HG03565 (cell line): ENCODE data around the gene CHMP6.

ENCODE experiments used
- ATAC-seq: cut with Tn5 transposase; IDR thresholded peaks from one replicate; pipeline ENCODE4 v1.9.1; 2021; ENCODE audit warnings: mild to moderate bottlenecking, moderate library complexity; ENCODE audit not compliant: unreplicated experiment

CHMP6 gene

GRCh38 chr17:80992077-80992947, 671 bp downstream of the CHMP6 start:
- ATAC-seq: peak; percentile 18

GRCh38 chr17:80992948-80993624, 1.4 kb downstream of the CHMP6 start:
- no peak for ATAC-seq

DNA sequence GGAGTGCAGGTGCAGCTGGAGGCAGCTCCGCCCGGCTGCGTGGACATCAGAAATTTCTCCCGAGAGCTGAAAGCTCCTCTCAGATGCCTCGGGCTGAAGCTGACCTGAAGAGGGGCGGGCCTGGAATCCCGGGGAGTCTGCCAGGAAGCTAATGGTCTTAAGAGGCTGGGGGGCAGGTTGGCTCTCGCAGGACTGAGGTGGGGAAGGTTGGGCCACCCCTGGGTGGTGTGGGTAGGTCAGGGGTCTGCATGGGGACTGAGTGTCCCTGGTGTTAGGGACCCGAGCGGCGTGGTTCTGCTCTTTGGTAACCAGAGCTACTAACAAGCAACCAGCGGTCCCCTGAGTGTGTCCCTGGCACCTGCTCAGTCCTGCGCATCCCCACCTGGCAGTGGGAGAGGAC, 3.5 kb downstream of the CHMP6 start:
- no peak for ATAC-seq

GRCh38 chr17:80996422-80997305, 5.0 kb downstream of the CHMP6 start:
- no peak for ATAC-seq

GRCh38 chr17:80997424-80998117, 5.9 kb downstream of the CHMP6 start:
- ATAC-seq: no peak

- no peak for ATAC-seq
Measured at GRCh38 chr17:80998118-80998747, 6.6 kb downstream of the CHMP6 start.

- ATAC-seq: no peak
Measured at GRCh38 chr17:80998748-80999535, 7.3 kb downstream of the CHMP6 start.

DNA sequence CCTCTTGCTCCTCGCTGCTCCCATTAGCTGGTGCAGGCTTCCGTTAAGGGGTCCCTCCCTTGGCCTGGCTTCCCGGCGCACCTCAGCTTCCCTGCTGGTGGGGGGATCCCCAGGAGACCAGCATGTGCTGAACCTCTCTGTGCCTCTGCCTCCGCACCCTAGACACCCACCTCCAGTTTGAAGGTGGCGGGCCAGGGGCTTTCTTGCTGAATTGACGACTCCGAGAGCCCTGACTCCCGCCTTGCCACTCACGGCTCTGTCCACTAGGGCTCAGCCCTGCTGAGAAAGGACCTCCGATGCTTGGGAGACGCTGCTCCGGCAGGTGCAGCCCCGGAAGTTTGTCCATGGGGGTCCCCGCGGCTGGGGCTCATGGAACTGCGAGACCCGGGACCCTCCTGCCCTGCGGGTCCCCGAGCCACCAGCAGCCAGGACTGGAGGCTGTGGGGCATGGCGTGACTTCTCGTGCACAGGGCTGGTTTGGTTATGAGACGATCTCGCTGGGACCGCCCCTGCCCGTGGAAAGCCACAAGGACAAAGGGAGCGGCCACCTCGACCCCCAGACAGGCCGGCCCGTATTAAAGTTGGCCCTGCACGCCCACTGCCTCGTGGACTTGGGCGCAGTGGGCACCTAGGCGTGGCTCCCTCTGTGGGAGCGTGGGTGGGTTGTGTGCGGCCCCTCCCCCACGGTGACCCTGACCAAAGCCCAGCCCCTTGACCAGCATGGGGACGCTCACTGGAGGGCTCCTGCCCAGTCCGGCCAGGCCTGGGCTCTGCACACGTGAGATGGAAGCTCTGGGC, 8.1 kb downstream of the CHMP6 start:
- no peak for ATAC-seq

- ATAC-seq: no peak
Measured at GRCh38 chr17:81000334-81000630, 8.6 kb downstream of the CHMP6 start.

DNA sequence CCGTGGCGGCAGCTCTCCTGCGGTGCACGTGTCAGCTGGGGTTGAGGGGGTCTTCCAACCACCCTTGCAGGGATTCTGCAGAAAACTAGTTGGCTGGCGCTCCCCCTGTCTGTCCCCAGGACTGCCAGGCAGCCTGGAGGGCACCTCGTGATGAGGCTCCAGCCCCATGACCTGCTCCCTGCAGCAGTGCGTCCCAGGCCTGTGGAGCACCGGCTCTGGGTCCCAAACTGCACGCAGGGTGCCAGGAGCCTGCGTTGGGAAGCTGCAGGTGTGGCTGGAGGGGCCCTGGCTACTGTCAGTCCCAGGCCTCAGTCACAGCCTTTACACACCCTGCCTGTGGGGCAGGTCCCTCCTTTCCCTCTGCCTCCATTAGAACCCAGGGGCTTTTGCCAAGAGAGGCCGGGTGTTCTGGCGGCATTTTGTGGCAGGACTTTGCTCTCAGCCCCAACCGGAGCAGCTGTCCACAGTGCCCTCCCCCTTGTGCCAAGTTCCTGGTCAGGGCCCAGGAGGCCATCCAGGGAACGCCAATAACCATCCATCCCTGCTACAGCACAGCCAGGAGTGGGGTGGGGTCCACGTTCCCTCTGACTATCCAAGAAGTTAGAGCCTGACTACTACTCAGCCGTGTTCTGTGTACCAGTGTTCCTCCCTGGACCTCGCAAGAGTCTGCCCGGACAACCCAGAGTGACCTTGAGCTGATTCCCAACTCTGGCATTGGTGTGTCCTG, 9.2 kb downstream of the CHMP6 start:
- ATAC-seq: no peak

GRCh38 chr17:81002013-81002384, 10.4 kb downstream of the CHMP6 start:
- ATAC-seq: no peak

DNA sequence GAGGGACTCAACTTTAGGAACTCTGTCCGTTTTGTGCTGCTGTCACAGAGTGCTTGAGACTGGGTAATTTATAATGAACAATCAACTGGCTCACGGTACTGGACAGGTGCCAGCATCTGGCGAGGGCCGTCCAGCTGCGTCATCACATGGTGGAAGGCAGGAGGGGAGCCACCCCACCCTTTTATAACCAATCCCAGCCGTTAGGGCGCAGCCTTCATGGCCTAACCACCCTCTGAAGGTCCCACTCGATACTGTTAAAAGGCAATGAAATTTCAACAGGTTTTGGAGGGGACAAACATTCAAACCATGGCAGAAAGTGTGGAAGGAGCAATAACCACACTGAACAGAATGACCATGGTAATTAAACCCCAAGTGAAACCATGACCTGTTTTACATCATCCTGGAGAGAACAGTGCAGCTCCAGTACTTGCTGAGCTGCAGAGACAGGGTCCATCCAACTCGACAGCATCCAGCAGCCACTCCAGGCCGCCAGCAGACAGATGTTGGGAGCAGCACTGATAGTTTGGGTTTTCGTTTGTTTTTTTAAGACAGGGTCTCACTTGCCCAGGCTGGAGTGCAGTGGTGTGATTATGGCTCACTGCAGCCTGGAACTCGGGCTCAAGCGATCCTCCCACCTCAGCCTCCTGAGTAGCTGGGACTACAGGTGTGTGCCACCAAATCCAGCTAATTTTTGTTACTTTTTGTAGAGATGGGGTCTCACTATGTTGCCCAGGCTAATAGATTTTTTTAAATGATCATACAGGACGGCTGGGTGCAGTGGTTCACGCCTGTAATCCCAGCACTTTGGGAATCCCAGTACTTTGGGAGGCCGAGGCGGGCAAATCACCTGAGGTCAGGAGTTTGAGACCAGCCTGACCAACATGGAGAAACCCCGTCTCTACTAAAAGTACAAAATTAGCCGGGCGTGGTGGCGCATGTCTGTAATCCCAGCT, 11.0 kb downstream of the CHMP6 start:
- no peak for ATAC-seq

- no peak for ATAC-seq
Measured at GRCh38 chr17:81003711-81004475, 12.3 kb downstream of the CHMP6 start.

DNA sequence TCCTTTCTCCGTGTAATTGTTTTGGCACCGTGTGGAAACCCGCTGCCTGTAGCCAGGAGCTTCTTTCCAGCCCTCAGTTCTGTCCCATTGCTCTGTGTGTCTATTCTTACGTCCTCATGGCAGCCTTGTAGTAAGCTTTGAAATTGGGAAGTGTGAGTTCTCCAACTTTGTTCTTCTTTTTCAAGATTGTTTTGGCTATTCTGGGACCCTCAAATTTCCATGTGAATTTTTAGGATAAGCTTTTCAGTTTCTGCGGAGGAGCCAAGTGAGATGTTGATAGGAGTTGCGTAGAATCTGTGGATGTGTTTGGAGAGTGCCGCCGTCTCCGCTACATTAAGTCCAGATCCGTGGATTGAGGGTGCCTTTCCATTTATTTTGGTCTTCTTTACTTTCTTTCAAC, 15.2 kb downstream of the CHMP6 start:
- ATAC-seq: no peak

- ATAC-seq: no peak
Measured at GRCh38 chr17:81008140-81008539, 16.5 kb downstream of the CHMP6 start.

- no peak for ATAC-seq
Measured at GRCh38 chr17:81009136-81009535, 17.5 kb downstream of the CHMP6 start.
